ENCODE data around the gene TRABD.

The TRABD gene

GRCh38 chr22:50183141-50183971 is 2.4 kb upstream of the TRABD start:
- DNase-seq (ENCODE audit: low read depth, low spot score) = no peak
- no peak overlapping the region for H3K4me3 ChIP-seq (ENCODE audit: low read length)

- no peak for DNase-seq (ENCODE audit: low read depth, low spot score)
- H3K4me3 ChIP-seq (ENCODE audit: low read length) = no peak overlapping the region
Measured at GRCh38 chr22:50184004-50184901, 1.5 kb upstream of the TRABD start.

GRCh38 chr22:50184902-50185374 is 775 bp upstream of the TRABD start:
- H3K4me3 ChIP-seq (ENCODE audit: low read length) = no peak overlapping the region; the same call in 1 of the 2 replicates

GRCh38 chr22:50186181-50186714 is 535 bp downstream of the TRABD start:
- H3K4me3 ChIP-seq (ENCODE audit: low read length) = peak overlapping the region; percentile 75
- DNase-seq (ENCODE audit: low read depth, low spot score) = no peak

More at GRCh38 chr22:50184902-50185374, 775 bp upstream of the TRABD start:
- no peak for DNase-seq (ENCODE audit: low read depth, low spot score)

- peak overlapping the region; percentile 75 for H3K4me3 ChIP-seq (ENCODE audit: low read length)
- no peak for DNase-seq (ENCODE audit: low read depth, low spot score)
Measured at GRCh38 chr22:50186761-50187523, 1.2 kb downstream of the TRABD start.

GRCh38 chr22:50188356-50188755 is 2.6 kb downstream of the TRABD start:
- no peak for DNase-seq (ENCODE audit: low read depth, low spot score)
- H3K4me3 ChIP-seq (ENCODE audit: low read length) = no peak overlapping the region

GRCh38 chr22:50189184-50189848 is 3.6 kb downstream of the TRABD start:
- no peak overlapping the region for H3K4me3 ChIP-seq (ENCODE audit: low read length)

GRCh38 chr22:50189849-50190181 is 4.1 kb downstream of the TRABD start:
- no peak for DNase-seq (ENCODE audit: low read depth, low spot score)
- peak overlapping the region; percentile 75 for H3K4me3 ChIP-seq (ENCODE audit: low read length)

More at GRCh38 chr22:50189184-50189848, 3.6 kb downstream of the TRABD start:
- DNase-seq (ENCODE audit: low read depth, low spot score) = no peak

GRCh38 chr22:50190182-50190940 is 4.6 kb downstream of the TRABD start:
- peak overlapping the region; percentile 75 for H3K4me3 ChIP-seq (ENCODE audit: low read length)
- peak; percentile 76 for DNase-seq (ENCODE audit: low read depth, low spot score)

GRCh38 chr22:50190941-50191741 is 5.4 kb downstream of the TRABD start:
- DNase-seq (ENCODE audit: low read depth, low spot score) = peak; percentile 92
- peak overlapping the region; percentile 75 for H3K4me3 ChIP-seq (ENCODE audit: low read length)

- no peak for DNase-seq (ENCODE audit: low read depth, low spot score)
- H3K4me3 ChIP-seq (ENCODE audit: low read length) = no peak overlapping the region
Measured at GRCh38 chr22:50192436-50193204, 6.9 kb downstream of the TRABD start.

- H3K4me3 ChIP-seq (ENCODE audit: low read length) = no peak overlapping the region
- no peak for DNase-seq (ENCODE audit: low read depth, low spot score)
Measured at GRCh38 chr22:50193621-50194020, 7.9 kb downstream of the TRABD start.

- DNase-seq (ENCODE audit: low read depth, low spot score) = no peak
- H3K4me3 ChIP-seq (ENCODE audit: low read length) = no peak overlapping the region
Measured at GRCh38 chr22:50194037-50194805, 8.5 kb downstream of the TRABD start.

GRCh38 chr22:50196256-50196655 is 10.5 kb downstream of the TRABD start:
- H3K4me3 ChIP-seq (ENCODE audit: low read length) = no peak overlapping the region
- no peak for DNase-seq (ENCODE audit: low read depth, low spot score)

- no peak overlapping the region for H3K4me3 ChIP-seq (ENCODE audit: low read length)
- no peak for DNase-seq (ENCODE audit: low read depth, low spot score)
Measured at GRCh38 chr22:50197000-50197800, 11.5 kb downstream of the TRABD start.

All from Jurkat, Clone E6-1 (cell line).